Body of pancreas (tissue), 4 donors: ENCODE results near the gene NPAS2.

Source experiments
- CTCF ChIP-seq, 7 experiments: fragments of 450-650 bp in 4 of 7; fragments of 200-600 bp in 3 of 7; sonication (generic) in 3 of 7; IDR thresholded peaks; one replicate each; pipeline ENCODE4 v1.5.1; 2016 to 2019; ENCODE audit warnings: antibody characterized with exemption in 7 of 7
- POLR2A ChIP-seq, 3 donors: fragments of 450-650 bp; IDR thresholded peaks; one replicate each; pipeline ENCODE4 v1.6.1; 2016; ENCODE audit warnings: antibody characterized with exemption in 3 of 3, mild to moderate bottlenecking in 2 of 3

DNA sequence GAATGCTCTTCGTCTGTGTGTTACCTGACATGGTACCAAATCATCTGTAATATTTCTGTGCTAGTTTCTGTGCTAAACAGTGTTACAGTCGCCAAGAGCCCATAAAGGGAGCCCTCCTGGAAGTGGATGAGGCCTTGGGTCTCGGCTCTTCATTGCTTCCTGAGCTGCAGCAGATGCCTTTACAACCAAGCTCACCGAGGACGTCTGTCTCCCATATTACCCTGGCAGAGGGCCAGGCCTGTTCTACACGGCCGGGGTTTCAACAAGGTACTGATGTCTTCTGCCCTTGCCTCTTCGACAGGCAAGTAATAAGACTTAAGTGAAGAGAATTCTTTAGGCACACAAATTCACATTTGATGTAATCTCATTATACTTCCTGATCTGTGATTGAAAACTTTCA, 199.0 kb downstream of the NPAS2 start:
- TF ChIP-seq CTCF (IDR thresholded peaks at IDR 0.05), result no peak
- no peak for TF ChIP-seq POLR2A (IDR thresholded peaks at IDR 0.05)
